AG09309 (cell line): Measurements from ENCODE around the gene SAP30BP.

Experiments
- DNase-seq: peaks from one replicate; pipeline ENCODE4 v3.0.0-alpha.2; 2010; ENCODE audit warnings: low read depth
- H3K4me3 ChIP-seq: 2 replicates; pipeline ENCODE4 v1.5.1; 2011; ENCODE audit warnings: mild to moderate bottlenecking, low read depth, low read length, moderate library complexity; ENCODE audit not compliant: control insufficient read depth
- CTCF ChIP-seq: IDR thresholded peaks from 2 replicates; pipeline ENCODE4 v1.5.1; 2011; ENCODE audit warnings: mild to moderate bottlenecking, low read depth, low read length, inconsistent platforms; ENCODE audit not compliant: insufficient read depth, control insufficient read depth; ENCODE audit errors: missing control alignments

SAP30BP gene

DNA sequence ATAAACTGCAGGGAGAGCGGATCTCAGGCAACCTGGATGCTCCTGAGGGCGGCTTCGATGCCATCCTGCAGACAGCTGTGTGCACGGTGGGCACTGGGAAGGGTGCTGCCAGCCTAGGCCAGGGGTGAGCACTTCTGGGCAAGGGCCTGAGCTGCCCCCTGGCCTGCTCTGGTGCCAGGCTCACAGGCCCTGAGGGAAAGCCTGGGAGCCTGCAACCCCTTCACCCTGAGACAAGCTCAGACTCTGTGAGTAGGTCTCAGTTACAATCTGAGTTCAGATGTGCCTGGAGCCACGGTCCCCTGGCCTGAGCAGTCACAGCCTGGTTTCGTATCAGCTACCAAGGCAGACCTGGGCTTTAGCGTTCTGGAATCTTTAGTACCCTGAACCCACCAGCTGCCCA is 62.2 kb downstream of the SAP30BP start:
- TF ChIP-seq CTCF, result no peak
- H3K4me3 ChIP-seq, result no peak overlapping the region
- no peak for DNase-seq

DNA sequence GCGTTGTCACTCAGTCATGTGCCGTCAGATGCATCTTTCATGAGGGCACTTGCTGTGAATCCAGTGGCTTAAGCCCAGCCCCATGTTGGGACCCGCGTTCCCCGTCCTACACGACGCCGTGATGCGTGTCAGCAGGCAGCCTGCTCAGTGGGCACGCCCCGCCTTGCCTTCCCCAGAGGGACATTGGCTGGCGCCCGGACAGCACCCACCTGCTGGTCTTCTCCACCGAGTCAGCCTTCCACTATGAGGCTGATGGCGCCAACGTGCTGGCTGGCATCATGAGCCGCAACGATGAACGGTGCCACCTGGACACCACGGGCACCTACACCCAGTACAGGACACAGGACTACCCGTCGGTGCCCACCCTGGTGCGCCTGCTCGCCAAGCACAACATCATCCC is 62.9 kb downstream of the SAP30BP start:
- no peak overlapping the region for H3K4me3 ChIP-seq
- DNase-seq, result no peak
- no peak for TF ChIP-seq CTCF

- no peak for DNase-seq
- TF ChIP-seq CTCF, result no peak
- no peak overlapping the region for H3K4me3 ChIP-seq
Observed at GRCh38 chr17:75731086-75731715, 64.1 kb downstream of the SAP30BP start.

DNA sequence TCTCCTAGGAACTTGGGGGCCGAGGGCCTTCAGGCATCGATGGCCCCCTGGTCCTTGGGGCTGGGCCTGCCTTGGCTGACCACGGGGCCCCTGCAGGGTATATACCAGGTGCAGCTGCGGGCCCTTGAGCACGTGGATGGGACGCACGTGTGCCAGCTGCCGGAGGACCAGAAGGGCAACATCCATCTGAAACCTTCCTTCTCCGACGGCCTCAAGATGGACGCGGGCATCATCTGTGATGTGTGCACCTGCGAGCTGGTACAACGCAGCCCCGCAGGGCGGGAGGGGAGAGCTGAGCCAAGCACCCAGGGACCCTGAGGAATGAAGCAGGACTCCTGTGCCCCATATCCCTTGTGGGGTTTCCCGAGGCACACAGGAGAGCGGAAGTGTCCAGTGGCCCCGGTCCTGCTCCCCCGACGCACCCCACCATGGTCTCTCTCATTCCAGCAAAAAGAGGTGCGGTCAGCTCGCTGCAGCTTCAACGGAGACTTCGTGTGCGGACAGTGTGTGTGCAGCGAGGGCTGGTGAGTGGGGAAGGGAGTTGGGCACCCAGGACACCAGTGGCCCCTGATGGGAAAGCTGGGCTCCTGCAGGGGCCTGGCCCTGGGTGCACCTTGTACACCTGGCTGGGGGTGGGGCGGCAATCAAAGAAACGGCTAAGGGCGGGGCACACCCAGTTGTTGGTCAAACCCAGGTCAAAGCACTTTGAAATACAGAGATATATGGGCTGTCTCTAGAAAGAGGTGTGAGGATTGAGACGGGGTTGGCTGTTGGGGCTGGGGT is 64.8 kb downstream of the SAP30BP start:
- no peak overlapping the region for H3K4me3 ChIP-seq
- TF ChIP-seq CTCF, result no peak
- DNase-seq, result no peak

- DNase-seq, result no peak
- TF ChIP-seq CTCF, result no peak
- H3K4me3 ChIP-seq, result no peak overlapping the region
Observed at GRCh38 chr17:75733471-75733870, 66.3 kb downstream of the SAP30BP start.

- H3K4me3 ChIP-seq, result no peak overlapping the region
- no peak for TF ChIP-seq CTCF
Observed at GRCh38 chr17:75734674-75735294, 67.6 kb downstream of the SAP30BP start.

More at GRCh38 chr17:75734674-75735294, 67.6 kb downstream of the SAP30BP start:
- no peak for DNase-seq
